RCC 7860 (cell line): ENCODE measurements around the gene FGF1.
"Not testable (repeated sequence)": the region's sequence is repeated elsewhere in the genome, so short reads cannot be mapped to it uniquely, and the experiment has no call there.

Experiments used
- DNase-seq: peaks from one replicate; pipeline ENCODE4 v3.0.0-alpha.2; 2015; ENCODE audit warnings: low spot score
- FAIRE-seq: peaks from 2 replicates; lab custom pipeline; 2012; peaks lifted over from hg19 to GRCh38; lab: Jason Lieb, UNC

FGF1 gene

DNA sequence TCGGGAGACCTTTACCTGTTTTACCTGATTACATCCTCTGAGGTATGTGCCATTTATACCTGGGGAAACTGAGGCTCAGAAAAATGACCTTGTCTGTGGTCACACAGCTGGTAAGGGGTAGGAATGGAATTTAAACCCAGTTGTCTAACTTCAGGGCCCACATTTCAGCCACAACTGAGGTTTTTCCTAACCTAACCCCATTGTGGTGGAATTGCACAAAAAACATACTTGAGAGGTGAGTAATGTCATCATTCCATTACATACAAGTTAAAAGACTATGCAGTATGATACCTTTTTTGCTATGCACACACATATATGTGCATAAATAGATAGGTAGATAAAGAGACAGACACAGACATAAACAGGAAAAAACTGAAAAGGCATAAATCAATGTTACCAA lies 14.1 kb downstream of the FGF1 start:
- FAIRE-seq: no peak
- DNase-seq: no peak

DNA sequence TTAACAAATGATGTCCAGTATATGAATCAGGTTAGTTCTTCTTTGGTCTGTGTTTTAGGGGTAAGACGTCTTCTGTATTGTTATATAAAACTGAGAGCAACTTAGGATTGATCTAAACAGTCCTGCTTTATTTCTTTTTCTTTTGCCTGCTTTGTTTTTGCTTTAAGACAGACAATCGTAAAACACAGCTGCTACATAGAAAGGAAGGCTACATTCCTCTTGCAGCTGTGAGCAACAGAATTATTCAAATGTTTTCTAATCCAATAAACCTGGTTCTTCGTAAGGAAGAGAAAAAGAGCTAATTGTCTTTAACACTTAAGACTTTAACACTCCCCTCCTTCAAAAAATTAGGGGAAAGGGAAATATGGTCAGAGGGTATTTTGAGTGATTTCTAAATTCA lies 14.6 kb downstream of the FGF1 start:
- no peak for DNase-seq
- FAIRE-seq: no peak

DNA sequence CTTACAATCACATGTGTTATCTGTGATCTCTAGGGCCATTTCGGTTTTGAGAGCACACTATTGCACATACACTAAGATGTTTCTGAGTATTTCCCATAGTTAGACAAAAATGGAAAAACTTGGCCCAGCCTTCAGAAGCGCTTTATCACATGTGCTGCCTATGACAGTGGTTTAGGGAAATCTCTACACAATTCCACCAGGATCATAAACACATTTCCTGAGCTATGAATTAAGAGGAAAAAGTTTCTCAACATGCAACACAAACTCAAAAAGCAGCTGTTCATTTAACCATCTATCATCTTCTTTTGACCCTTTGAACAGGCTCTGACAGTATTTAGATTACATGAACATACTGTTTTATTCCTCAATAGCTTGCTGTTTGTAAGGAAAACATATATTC lies 15.1 kb downstream of the FGF1 start:
- FAIRE-seq (no peak), DNase-seq (no peak)

DNA sequence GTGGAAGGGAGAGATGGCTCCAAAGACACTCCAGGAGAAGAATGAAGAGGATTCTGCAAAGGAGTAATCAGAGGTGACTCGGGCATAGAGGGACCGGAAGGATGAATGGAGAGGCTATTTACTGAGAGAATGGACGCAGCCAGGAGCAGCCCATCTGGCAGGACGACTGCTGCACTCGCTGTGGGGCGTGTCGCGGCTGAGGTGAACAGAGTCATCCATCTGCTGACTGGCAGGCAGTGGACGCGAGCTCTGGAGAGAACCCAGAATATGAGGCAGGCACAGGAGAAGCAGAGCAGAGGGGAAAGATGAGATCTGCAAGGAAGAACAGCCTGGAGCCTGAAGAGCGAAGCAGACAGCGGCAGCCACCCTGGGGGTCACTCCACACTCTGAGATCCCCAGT lies 16.4 kb downstream of the FGF1 start:
- FAIRE-seq (no peak), DNase-seq (no peak)

DNA sequence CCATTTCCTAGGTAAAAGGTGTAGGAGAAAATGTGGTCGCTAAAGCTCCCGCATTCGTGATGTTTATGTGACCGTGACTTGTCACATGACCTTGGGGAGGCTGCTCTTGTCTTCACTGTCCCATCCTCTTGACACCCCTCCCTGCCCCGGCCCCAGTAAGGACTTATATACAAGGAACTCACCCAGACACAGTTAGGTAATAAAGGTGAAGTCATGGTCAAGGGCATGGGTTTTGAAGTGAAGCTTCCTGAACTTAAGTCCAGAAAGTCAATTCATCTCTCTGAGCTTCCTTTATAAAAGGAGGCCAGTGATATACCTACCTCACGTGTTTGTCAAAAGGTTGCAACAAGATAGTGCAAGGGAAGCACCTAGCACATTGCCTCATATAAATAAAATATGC lies 17.6 kb downstream of the FGF1 start:
- FAIRE-seq (no peak), DNase-seq (no peak)

DNA sequence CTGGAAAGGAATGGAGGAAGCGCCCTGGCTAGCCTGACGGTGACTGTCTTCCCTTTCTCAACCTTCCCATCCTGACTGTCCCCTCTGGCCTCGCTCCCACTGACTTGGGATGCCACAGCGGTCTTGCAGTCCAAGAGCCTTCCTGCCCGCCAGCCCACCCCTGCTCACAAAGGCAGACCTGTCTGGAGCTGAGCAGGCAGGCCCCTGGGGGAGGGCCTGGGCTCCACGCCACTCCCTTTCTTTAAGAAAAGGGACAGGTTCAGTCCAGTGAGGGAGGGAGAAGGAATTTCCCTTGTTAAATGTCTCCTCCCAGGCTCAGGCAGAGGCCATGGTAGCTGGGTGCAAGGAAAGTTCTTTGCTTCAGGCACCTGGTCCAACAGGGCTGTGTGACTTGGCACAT lies 18.1 kb downstream of the FGF1 start:
- FAIRE-seq (no peak), DNase-seq (no peak)

DNA sequence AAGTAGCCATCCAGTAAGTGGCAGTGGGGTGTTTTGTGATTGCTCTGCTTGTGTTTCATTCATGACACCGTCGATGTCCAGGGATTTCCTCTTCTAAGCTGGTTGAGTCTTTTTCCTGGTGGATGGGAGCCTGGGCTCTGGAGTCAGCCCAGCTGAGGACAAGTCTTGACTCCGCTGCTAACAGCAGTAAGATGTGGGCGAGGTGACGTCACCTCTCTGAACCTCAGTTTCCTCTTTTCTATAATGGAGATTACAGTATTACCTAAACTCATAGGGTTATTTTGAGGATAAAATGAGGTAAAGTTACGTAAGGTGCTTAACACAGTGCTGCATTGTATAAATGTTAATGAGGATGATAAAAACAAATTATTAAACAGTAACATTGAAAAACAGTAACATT lies 21.3 kb downstream of the FGF1 start:
- FAIRE-seq (no peak), DNase-seq (no peak)

DNA sequence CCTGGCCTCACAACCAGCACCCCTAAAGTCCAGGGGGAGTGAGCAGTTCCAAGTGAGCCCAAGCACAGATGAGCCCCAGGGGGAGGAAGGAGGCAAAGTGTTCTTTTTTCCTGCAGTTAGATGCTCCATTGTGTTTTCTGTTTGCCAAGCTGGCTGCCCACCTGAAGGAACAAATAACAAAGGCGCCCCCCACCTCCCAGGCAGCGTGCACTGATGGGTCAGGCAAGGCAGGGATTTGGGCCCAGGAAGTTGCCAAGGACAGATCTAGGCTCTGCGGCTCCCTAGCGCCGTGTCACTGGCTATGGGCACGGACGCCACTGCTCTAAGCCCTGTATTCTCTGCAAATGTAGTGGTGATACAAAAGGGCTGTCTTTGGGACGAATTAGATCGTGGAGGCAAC lies 21.8 kb downstream of the FGF1 start:
- FAIRE-seq: no peak
- DNase-seq: no peak

DNA sequence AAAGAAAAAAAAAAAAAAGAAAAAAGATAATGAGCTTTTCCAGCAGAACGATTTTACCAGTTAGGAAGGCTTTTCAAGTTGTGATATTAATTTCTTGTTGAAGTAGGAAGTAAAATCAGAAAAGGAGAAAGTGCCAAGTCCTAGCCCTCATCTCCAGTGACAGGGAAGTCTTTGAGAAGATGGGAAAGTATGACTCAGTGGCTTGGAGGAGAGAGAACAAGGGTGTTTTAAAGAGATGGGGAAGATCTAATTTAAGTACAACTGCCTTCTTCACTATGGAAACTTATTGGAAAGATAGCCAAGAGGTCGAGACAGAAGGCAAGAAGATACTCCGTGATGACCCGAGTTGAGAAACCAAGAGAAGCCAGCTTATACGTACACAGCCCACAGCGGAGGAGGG lies 22.6 kb downstream of the FGF1 start:
- no peak for DNase-seq
- FAIRE-seq: no peak

DNA sequence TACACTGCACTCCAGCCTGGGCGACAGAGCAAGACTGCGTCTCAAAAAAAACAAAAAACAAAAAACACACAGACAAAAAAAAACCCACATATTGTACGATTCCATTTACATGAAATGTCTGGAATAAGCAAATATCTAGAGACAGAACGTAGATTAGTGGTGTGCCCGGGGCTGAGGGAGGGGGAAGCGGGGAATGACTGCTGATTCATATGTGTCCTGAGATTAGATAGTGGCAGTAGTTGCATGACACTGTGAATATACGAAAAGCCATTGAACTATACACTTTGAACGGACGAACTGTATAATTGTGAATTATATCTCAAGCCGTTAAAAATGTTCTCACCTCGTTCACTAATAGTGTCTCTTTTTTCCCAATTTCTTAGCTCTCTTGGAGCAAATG lies 23.9 kb downstream of the FGF1 start:
- FAIRE-seq (no peak), DNase-seq (no peak)

DNA sequence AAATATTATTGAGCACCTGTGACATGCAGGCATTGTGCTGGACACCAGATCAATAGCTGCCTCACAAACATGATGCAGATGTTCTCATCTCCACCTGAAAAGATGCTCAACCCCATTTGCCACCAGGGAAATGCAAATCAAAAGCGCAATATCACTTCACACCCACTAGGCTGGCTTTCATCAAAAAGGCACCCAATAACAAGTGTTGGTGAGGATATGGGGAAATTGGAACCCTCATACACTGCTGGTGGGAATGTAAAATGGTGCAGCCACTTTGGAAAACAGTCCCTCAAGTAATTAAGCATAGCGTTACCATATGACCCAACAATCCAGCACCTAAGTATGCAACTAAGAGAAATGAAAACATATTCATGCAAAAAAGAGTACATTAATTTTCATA lies 24.7 kb downstream of the FGF1 start:
- no peak for FAIRE-seq
- no peak for DNase-seq

DNA sequence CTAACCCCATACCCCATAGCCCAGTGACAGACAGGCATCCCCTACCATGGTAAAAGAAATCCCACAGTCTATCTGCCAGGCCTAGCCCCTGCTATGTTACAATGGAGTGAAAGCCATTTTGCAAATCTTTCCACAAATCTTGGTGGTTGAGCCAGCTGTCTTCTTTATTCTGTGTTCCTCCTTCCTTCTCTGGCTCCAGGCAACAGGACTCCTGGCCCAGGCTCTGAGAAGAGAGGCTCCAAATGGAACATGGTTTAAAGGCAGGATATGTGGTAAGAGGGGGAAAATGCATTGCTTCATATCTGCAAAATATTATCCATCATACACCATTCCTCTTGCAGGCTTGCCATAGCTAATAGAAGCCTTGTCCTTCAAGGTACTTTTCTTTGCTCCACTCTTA lies 25.2 kb downstream of the FGF1 start:
- FAIRE-seq (no peak), DNase-seq (no peak)

DNA sequence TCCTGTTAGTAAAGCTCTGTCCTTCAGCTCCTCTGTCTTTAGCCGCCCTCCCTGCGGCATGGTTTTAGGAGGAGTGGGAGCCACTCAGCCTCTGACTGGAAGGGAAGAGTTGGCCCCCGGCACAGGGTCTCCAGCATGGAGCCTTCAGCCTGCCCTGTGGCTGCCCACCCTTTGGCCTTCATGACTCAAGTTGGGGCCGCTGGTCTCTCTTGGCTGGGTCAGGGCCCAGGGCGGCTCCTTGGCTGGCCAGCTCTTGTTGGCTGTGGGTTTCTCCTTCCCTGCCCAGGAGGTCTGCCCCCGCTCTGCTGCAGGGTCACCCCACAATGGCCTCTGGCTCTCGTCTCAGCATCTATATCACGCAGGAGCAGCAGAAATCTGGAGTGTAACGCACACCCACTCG lies 25.7 kb downstream of the FGF1 start:
- DNase-seq: no peak
- FAIRE-seq: no peak

DNA sequence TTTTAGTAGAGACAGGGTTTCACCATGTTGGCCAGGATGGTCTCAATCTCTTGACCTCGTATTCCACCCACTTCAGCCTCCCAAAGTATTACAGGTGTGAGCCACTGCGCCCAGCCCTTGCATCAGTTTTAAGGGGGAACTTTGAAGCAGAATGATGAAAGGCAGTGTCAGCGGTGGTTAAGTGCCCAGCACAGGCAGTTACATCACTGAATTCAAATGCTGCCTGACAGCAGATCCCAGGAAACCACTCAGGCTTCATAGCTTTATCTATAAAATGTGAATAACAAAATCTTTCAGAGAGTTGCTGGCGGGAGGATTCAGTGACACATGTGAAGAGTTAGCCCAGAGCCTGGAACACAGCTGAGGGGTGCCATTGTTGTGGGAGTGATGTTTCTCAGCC lies 26.5 kb downstream of the FGF1 start:
- no peak for FAIRE-seq
- DNase-seq: no peak

DNA sequence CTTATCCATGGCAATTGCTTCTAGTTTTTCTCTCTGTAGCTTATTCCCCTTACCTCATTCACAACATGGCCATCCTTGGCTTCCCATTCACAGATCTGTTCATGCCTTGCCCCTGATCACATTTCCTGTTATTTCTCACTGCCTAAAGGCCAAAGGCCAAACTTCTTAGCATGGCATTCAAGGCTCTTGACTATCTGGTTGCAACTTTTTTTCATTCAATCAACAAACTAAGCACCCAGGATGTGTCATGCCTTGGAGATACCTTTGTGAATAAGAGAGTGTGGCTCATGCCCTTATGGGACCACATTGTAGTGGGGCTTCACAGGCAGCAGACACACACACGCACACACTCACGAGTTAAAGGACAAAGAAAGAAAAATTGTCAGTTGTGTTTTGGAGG lies 27.6 kb downstream of the FGF1 start:
- DNase-seq (no peak), FAIRE-seq (no peak)

DNA sequence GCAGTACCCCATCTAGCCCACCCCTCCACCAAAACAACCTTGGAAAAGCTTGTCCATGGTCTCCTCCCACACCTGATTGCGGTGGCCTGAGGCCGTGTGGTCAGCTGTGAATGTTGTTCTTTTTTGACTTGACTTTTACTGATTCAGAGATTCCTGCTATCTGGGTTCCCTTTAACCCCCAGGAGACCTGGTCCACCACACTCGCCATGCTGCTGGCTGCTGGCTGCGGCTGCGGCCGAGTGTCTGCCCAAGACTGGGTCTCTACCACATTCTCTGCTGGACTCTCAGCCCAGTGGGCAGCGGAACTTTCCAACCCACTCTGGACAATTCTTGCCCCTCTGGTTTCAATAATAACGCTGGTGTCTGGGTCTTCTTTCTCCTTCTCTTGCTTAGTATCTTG lies 28.4 kb downstream of the FGF1 start:
- FAIRE-seq (no peak), DNase-seq (no peak)

DNA sequence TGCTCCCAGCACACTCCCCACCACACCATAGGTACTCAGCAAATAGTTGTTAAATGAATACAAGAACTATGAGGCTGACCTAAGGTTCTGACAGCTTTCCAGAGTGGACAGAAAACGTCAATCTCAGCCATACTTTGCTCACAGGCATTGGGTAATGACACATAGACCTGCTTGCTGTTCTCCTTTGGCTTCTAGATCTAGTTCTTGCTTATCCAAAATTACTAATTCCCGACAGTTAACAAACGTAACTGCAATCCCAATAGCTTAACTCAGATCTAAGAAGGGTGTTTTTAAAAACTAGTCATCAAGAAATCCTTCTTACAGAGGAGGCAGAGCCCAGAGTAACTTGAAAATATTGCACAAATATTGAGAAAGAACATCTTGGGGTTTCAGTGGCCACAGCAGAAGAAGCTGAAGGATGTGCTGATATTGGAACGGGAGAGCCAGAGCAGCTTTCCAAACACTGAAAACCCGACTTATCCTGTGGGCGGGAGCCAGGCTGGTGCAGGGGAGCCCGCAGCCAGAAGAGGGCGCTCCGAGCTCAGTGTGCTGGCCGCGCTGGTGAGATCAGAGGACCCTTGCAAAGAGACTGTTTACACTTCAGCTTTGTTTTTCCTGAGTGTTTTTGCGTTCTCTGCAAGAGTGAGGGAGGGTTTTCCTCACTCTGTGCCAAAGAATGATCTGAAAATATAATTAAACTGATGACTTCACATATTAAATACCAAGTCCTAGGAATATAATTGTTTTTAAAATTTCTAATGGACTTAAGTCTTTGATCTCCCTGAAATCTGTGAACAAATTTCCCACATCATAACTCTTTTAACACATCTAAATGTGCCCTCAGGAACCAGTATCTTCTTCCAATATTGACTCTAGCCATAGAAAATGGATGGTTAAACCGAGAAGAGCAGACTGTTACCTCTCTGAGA lies 30.3 kb downstream of the FGF1 start:
- DNase-seq (peak; percentile 28), FAIRE-seq (no peak)

DNA sequence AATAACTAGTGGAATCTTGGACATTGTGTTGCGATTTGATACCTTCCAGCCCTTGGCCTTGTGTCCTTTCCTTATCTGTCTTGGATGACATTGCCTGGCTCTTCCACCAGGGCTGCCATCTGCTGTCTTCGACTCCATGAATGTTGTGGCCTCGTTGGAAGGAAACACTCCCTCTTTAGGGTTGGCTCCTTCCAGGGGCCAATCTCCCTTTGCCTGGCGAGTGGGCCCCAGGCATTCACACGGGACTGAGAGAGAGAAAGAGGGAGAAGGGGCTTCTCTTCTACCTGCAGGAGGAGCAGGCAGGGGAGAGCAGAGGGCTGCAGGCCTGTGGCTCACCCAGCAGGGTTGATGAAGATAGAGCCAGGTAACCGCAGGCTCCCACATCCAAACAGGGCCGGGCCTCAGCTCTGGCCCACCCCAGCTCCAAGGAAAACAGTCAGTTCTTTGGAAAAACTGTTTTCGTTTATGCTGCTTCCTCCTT lies 31.3 kb downstream of the FGF1 start:
- FAIRE-seq (no peak), DNase-seq (no peak)

DNA sequence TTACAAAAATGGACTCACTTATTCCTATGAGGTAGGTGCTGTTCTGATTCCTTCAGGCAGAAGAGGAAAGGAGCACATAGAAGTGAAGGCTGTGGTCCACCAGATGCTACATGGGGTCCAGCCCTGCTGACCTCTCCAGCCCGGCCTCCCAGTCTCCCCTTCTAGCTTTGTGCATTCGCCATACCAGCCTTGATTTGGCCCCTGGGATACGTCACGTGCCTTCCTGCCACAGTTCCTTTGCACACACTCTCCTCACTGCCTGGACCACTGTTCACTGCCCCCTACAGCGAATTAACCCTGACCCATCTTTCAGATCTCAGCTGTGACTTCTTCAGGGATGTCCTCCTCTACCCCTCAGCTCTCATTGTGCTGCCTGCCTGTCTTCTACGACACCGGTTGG lies 32.6 kb downstream of the FGF1 start:
- DNase-seq (no peak), FAIRE-seq (no peak)

DNA sequence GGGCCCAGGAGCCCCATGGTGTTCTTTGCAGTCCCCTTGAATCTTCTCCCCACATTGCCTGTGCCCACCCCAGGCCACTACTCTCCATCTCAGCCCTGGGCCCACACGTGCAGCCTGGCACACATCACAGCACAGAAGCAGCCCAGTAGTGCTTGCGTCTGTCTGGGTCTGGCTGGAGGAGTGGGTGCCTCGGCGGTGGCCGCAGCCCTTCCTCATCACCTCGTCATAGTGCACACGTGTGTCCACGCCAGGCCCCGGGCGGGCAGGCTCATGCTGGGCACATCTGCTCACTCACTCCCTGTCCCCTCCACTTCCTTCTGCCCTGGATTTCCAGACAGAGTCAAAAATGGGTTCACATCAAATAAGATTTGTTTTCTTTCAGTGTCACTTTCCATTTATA lies 33.3 kb downstream of the FGF1 start:
- no peak for FAIRE-seq
- DNase-seq: no peak

DNA sequence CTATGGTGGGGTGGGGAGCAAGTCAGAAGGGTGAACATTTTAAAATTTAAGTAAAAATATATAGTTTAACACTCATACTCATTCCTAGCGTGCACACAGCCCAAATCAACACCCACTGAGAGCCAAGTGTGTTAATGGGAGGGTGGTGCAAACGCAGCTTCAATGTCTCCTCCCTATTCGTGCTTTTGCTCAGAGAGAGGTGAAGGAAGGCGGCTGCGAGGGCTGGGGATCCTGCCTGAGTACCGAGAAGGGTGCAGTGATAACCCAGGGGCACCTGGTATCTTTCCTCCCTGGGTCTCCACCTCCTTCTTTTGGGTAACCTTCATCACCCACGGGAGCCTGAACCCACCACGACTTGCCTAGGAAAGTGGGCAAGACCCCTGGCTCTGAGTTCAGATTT lies 35.0 kb downstream of the FGF1 start:
- no peak for FAIRE-seq
- DNase-seq: no peak

DNA sequence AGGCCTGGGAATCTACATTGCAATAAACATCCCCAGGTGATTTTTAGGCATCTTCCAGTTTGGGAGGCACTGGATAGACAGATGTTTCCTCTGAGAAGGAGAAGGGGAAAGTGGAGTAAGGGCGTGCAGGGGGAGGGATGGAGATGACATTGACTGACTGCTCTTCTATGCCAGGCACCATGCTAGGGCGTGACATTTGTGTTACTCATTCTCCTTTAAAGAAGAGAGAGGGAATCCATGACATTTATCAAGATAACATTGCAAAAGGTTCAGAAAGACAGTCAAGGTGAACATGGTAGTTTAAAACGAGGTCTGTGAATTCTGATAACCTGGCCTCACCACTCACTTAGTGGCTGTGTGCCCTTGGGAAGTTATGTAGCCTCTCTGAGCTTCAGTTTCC lies 35.8 kb downstream of the FGF1 start:
- DNase-seq (no peak), FAIRE-seq (no peak)

DNA sequence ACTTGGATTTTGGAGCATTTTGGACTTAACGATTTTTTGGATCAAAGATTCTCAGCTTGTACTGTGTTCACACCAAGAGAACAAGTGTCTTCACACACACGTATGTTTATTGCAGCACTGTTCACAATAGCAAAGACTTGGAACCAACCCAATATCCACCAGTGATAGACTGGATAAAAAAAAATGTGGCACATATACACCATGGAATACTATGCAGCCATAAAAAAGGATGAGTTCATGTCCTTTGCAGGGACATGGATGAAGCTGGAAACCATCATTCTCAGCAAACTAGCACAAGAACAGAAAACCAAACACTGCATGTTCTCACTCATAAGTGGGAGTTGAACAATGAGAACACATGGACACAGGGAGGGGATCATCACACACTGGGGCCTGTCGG lies 37.8 kb downstream of the FGF1 start:
- DNase-seq, FAIRE-seq: not testable (repeated sequence)
